ENCODE measurements around the gene FAM210B. TPM values are rescaled to one million over a fixed set of nuclear protein-coding genes. Genes with fewer than 3 reads are reported as not detected.

FAM210B gene
- total RNA-seq, 1 donor from 2014 or later: 36.4 TPM

GRCh38 chr20:56345911-56346310 lies 12.9 kb upstream of the FAM210B start:
- ATAC-seq (no peak), DNase-seq (no peak)
- H3K4me3 ChIP-seq: no peak overlapping the region
- H3K4me1 ChIP-seq: peaks cover 6% of the 10 kb centered on the region
- H3K9me3 ChIP-seq: no peaks in the 10 kb centered on the region
- H3K36me3 ChIP-seq: no peaks in the 10 kb centered on the region
- no peak overlapping the region for H3K27ac ChIP-seq
- intact Hi-C loops (cut with DNase I): no loop called here
- no peak for TF ChIP-seq CTCF (IDR thresholded peaks at IDR 0.05)
- peaks cover 40% of the 10 kb centered on the region for H3K27me3 ChIP-seq (ENCODE audit: low read depth)

GRCh38 chr20:56347628-56348304 lies 11.0 kb upstream of the FAM210B start:
- H3K4me1 ChIP-seq: peaks cover 6% of the 10 kb centered on the region
- no peak overlapping the region for H3K4me3 ChIP-seq
- TF ChIP-seq CTCF (IDR thresholded peaks at IDR 0.05): no peak
- ATAC-seq: no peak
- H3K9me3 ChIP-seq: no peaks in the 10 kb centered on the region
- H3K27me3 ChIP-seq (ENCODE audit: low read depth): peaks cover 36% of the 10 kb centered on the region
- intact Hi-C loops (cut with DNase I): no loop called here
- no peak for DNase-seq
- no peaks in the 10 kb centered on the region for H3K36me3 ChIP-seq
- no peak overlapping the region for H3K27ac ChIP-seq

- no peak for TF ChIP-seq CTCF (IDR thresholded peaks at IDR 0.05)
- DNase-seq: no peak
- Histone ChIP-seq H3K27ac (no peak overlapping the region), H3K9me3 (no peaks in the 10 kb centered on the region), H3K36me3 (no peaks in the 10 kb centered on the region), H3K27me3 (ENCODE audit: low read depth) (peaks cover 31% of the 10 kb centered on the region), H3K4me3 (no peak overlapping the region), H3K4me1 (peaks cover 6% of the 10 kb centered on the region)
- intact Hi-C loops (cut with DNase I): no loop called here
- no peak for ATAC-seq
Measured at GRCh38 chr20:56348305-56348693, 10.5 kb upstream of the FAM210B start.

GRCh38 chr20:56348746-56349145 lies 10.0 kb upstream of the FAM210B start:
- TF ChIP-seq CTCF (IDR thresholded peaks at IDR 0.05): no peak
- Histone ChIP-seq H3K4me3 (no peak overlapping the region), H3K36me3 (no peaks in the 10 kb centered on the region), H3K4me1 (peaks cover 3% of the 10 kb centered on the region), H3K9me3 (no peaks in the 10 kb centered on the region), H3K27ac (no peak overlapping the region), H3K27me3 (ENCODE audit: low read depth) (peaks cover 26% of the 10 kb centered on the region)
- ATAC-seq (no peak), DNase-seq (no peak)
- intact Hi-C loops (cut with DNase I): no loop called here

GRCh38 chr20:56350842-56351241 lies 7.9 kb upstream of the FAM210B start:
- Histone ChIP-seq H3K4me1 (no peaks in the 10 kb centered on the region), H3K4me3 (no peak overlapping the region), H3K9me3 (no peaks in the 10 kb centered on the region), H3K36me3 (no peaks in the 10 kb centered on the region), H3K27ac (no peak overlapping the region), H3K27me3 (ENCODE audit: low read depth) (peaks cover 14% of the 10 kb centered on the region)
- no peak for TF ChIP-seq CTCF (IDR thresholded peaks at IDR 0.05)
- ATAC-seq (no peak), DNase-seq (no peak)
- intact Hi-C loops (cut with DNase I): no loop called here
